ENCODE results near the gene KCNH1. TPM values are rescaled to one million over a fixed set of nuclear protein-coding genes. Genes with fewer than 3 reads are reported as not detected.

KCNH1 gene
- total and polyA plus RNA-seq, 9 of the 15 experiments (the other 6 are each of a cell fraction or from before 2014, with no cell fraction given), result not detected

DNA sequence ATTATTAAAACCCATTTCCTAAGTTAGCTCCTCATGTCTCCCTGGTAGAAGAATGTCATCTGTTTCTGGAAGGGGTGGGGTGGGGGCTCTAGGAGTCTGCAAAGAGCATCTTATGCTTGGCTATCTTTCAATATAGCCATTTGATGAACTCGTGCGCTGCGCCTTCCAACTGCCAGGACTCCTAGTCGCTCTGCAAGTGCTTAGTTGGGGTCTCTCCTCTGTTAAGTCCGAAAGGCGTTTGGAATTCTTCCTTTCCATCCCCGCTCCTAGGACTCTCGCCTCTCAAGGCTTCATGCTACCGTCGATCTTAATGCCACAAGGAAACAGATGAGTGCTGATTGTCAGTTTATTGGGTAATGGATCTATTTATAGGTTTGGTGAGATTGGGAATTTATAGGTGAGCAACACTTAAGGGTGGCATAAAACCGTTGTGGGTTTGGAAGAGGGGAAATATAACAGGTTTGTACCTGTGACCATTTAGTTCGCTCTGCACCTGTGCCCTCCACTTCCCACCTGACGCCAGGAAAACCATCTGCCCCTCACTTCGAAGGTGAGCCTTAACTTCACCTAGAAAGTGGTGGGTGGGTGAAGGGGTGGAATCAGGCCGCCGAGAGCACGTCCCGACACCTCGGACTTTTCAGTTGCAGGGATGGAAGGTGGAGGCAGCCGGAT is 1.1 kb downstream of the KCNH1 start:
- 9% methylated on average over 20 of the region's 20 CpGs for WGBS (ENCODE audit: insufficient coverage, low coverage, missing lambda C conversion rate)
- in situ Hi-C loops (cut with MboI), result loop anchor here (10.0 to 25.0 kb wide), 5 partner anchors 538 to 1271 kb away; no protein-coding TSS in a partner anchor
- POLR2A ChIA-PET, result interaction anchor here (0.9 kb wide), 1 partner anchor 8 kb away, joined by 3 read pairs; no protein-coding TSS in a partner anchor

GRCh38 chr1:211129776-211130175 is 4.2 kb downstream of the KCNH1 start:
- Histone ChIP-seq H4K20me1 (replicated peaks; ENCODE audit: control insufficient read depth, insufficient read depth, low read length) (0 out of 2 replicates have a peak, but pooled peaks cover 3% of the 10 kb centered on the region), H3K36me3 (ENCODE audit: control insufficient read depth, insufficient read depth, low read length) (no peaks in the 10 kb centered on the region), H2AFZ (ENCODE audit: low read depth, low read length) (no peak overlapping the region), H3K4me3 (no peak overlapping the region), H3K9ac (ENCODE audit: insufficient read depth in 1 of 2, low read depth in 2 of 2, low read length in 2 of 2) (no peak overlapping the region), H3K9me3 (replicated peaks; ENCODE audit: control insufficient read depth, insufficient read depth, low read depth, low read length) (no peaks in the 10 kb centered on the region), H3K79me2 (ENCODE audit: control insufficient read depth, insufficient read depth, low read length) (no peaks in the 10 kb centered on the region), H3K27ac (ENCODE audit: extremely low read depth, low read depth, low read length) (no peak overlapping the region), H3K9me1 (ENCODE audit: control insufficient read depth, insufficient read depth, low read length) (no peaks in the 10 kb centered on the region), H3K27me3 (ENCODE audit: control insufficient read depth in 2 of 2, insufficient read depth in 2 of 2, low read length in 2 of 2) (peaks cover 21 to 28% of the 10 kb centered on the region in 2 experiments), H3K4me1 (replicated peaks in 1 of 2; ENCODE audit: control insufficient read depth in 2 of 2, insufficient read depth in 2 of 2, low read length in 2 of 2) (peaks cover 0 to 12% of the 10 kb centered on the region in 2 experiments; a peak in 2 of 5 replicates), H3K4me2 (ENCODE audit: insufficient read depth, low read length) (no peak overlapping the region)
- 0% methylated on average over 1 of the region's 1 CpG for WGBS (ENCODE audit: insufficient coverage, low coverage, missing lambda C conversion rate)
- FAIRE-seq, result no peak
- DNase-seq (ENCODE audit: extremely low read depth in 1 of 4, low spot score in 3 of 4), result no peak
- CTCF ChIA-PET (ENCODE audit: low intra/inter-chr PET ratio), result no interaction called here
- in situ Hi-C loops (cut with MboI) (loop anchor here (10.0 to 25.0 kb wide), 5 partner anchors 535 to 1267 kb away; no protein-coding TSS in a partner anchor), intact Hi-C loops (cut with micrococcal nuclease) (loop anchor here (5.0 to 10.0 kb wide), 5 partner anchors 122 to 415 kb away; no protein-coding TSS in a partner anchor)
- TF ChIP-seq, protein P1, sequence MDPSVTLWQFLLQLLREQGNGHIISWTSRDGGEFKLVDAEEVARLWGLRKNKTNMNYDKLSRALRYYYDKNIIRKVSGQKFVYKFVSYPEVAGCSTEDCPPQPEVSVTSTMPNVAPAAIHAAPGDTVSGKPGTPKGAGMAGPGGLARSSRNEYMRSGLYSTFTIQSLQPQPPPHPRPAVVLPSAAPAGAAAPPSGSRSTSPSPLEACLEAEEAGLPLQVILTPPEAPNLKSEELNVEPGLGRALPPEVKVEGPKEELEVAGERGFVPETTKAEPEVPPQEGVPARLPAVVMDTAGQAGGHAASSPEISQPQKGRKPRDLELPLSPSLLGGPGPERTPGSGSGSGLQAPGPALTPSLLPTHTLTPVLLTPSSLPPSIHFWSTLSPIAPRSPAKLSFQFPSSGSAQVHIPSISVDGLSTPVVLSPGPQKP (CRISPR knock-in tag; IDR thresholded peaks at IDR 0.05), result no peak
- POLR2A ChIA-PET, result interaction anchor here (0.6 to 1.0 kb wide), 2 partner anchors 14 to 1051 kb away, joined by 3 read pairs; no protein-coding TSS in a partner anchor
- ATAC-seq, result no peak
- no TSS peak for BruUV-seq (replicated peaks)

More for the DNA sequence above, 1.1 kb downstream of the KCNH1 start:
- Histone ChIP-seq H3K9ac (ENCODE audit: insufficient read depth in 1 of 2, low read depth in 2 of 2, low read length in 2 of 2) (no peak overlapping the region; a peak in 1 of 4 replicates), H3K9me1 (ENCODE audit: control insufficient read depth, insufficient read depth, low read length) (no peaks in the 10 kb centered on the region), H2AFZ (ENCODE audit: low read depth, low read length) (no peak overlapping the region), H3K4me1 (replicated peaks in 1 of 2; ENCODE audit: control insufficient read depth in 2 of 2, insufficient read depth in 2 of 2, low read length in 2 of 2) (peaks cover 0 to 12% of the 10 kb centered on the region in 2 experiments; a peak in 2 of 5 replicates), H3K4me2 (ENCODE audit: insufficient read depth, low read length) (no peak overlapping the region), H3K27me3 (ENCODE audit: control insufficient read depth in 2 of 2, insufficient read depth in 2 of 2, low read length in 2 of 2) (peaks cover 14 to 15% of the 10 kb centered on the region in 2 experiments), H3K27ac (ENCODE audit: extremely low read depth, low read depth, low read length) (no peak overlapping the region), H3K79me2 (ENCODE audit: control insufficient read depth, insufficient read depth, low read length) (no peaks in the 10 kb centered on the region), H4K20me1 (replicated peaks; ENCODE audit: control insufficient read depth, insufficient read depth, low read length) (0 out of 2 replicates have a peak, but pooled peaks cover 3% of the 10 kb centered on the region), H3K9me3 (replicated peaks; ENCODE audit: control insufficient read depth, insufficient read depth, low read depth, low read length) (no peaks in the 10 kb centered on the region), H3K4me3 (no peak overlapping the region), H3K36me3 (ENCODE audit: control insufficient read depth, insufficient read depth, low read length) (no peaks in the 10 kb centered on the region)
- no TSS peak for BruUV-seq (replicated peaks)
- intact Hi-C loops (cut with micrococcal nuclease), result loop anchor here (5.0 to 10.0 kb wide), 5 partner anchors 126 to 418 kb away; no protein-coding TSS in a partner anchor
- CTCF ChIA-PET (ENCODE audit: low intra/inter-chr PET ratio), result interaction anchor here (0.6 to 3.7 kb wide), 2 partner anchors 53 to 684 kb away, joined by 4 to 18 read pairs; no protein-coding TSS in a partner anchor
- DNase-seq (ENCODE audit: extremely low read depth in 1 of 4, low spot score in 3 of 4) (no peak), ATAC-seq (no peak), FAIRE-seq (no peak)
- TF ChIP-seq XRCC3 (IDR thresholded peaks at IDR 0.05), result no peak
- TF ChIP-seq FUS (optimal IDR thresholded peaks at IDR 0.05; ENCODE audit: low read depth, low read length), result no peak
